HepG2 (cell line): Measurements from ENCODE around the gene EMILIN1. TPM values are rescaled to one million over a fixed set of nuclear protein-coding genes. Genes with fewer than 3 reads are reported as not detected.

Experiments used
- CENPBD1 ChIP-seq: sonication (generic); formaldehyde crosslinking; IDR thresholded peaks from 2 replicates; pipeline ENCODE4 v1.8.0; 2022; ENCODE audit warnings: missing genetic modification reagents, low read depth, mild to moderate bottlenecking, borderline replicate concordance
- CHCHD3 ChIP-seq: sonication (generic); formaldehyde crosslinking; IDR thresholded peaks from 2 replicates; pipeline ENCODE4 v1.8.0; 2022; ENCODE audit warnings: mild to moderate bottlenecking, missing genetic modification reagents, moderate library complexity
- DRAP1 ChIP-seq: IDR thresholded peaks from 2 replicates; pipeline ENCODE4 v1.6.1; 2016; ENCODE audit warnings: missing genetic modification reagents, missing compliant biosample characterization
- GMEB1 ChIP-seq: sonication (generic); formaldehyde crosslinking; IDR thresholded peaks from 2 replicates; pipeline ENCODE4 v1.5.1; 2020; ENCODE audit warnings: missing genetic modification reagents, mild to moderate bottlenecking, borderline replicate concordance
- MBNL3 ChIP-seq: fragments of 250-450 bp; sonication (Bioruptor Pico); conservative IDR thresholded peaks from 2 replicates; pipeline ENCODE4 v1.8.0; 2022; ENCODE audit warnings: mild to moderate bottlenecking, inconsistent platforms
- MXD3 ChIP-seq: IDR thresholded peaks from 2 replicates; pipeline ENCODE4 v1.6.1; 2016; ENCODE audit warnings: mild to moderate bottlenecking, missing biosample characterization, missing genetic modification reagents
- PRDM10 ChIP-seq: sonication (generic); formaldehyde crosslinking; IDR thresholded peaks from 2 replicates; pipeline ENCODE4 v1.4.0; 2020; ENCODE audit warnings: low read depth, missing genetic modification reagents
- SIX1 ChIP-seq: sonication (generic); formaldehyde crosslinking; IDR thresholded peaks from 2 replicates; pipeline ENCODE4 v1.4.0; 2020; ENCODE audit warnings: missing genetic modification reagents, borderline replicate concordance
- SMC3 ChIP-seq: IDR thresholded peaks from 2 replicates; pipeline ENCODE4 v1.6.1; 2011; ENCODE audit warnings: low read length, improper control_type of control experiment
- TGIF2 ChIP-seq: IDR thresholded peaks from 2 replicates; pipeline ENCODE4 v1.6.1; 2016; ENCODE audit warnings: control low read depth, missing compliant biosample characterization
- TOE1 ChIP-seq: sonication (generic); formaldehyde crosslinking; IDR thresholded peaks from 2 replicates; pipeline ENCODE4 v1.4.0; 2020; ENCODE audit warnings: mild to moderate bottlenecking, missing genetic modification reagents
- ZC3H13 ChIP-seq: sonication (generic); formaldehyde crosslinking; IDR thresholded peaks from 2 replicates; pipeline ENCODE4 v1.8.1; 2023; ENCODE audit warnings: mild to moderate bottlenecking, missing genetic modification reagents, moderate library complexity
- ZFP1 ChIP-seq: IDR thresholded peaks from 2 replicates; pipeline ENCODE4 v1.6.1; 2016
- ZKSCAN5 ChIP-seq: sonication (generic); formaldehyde crosslinking; IDR thresholded peaks from 2 replicates; pipeline ENCODE4 v1.5.1; 2020; ENCODE audit warnings: mild to moderate bottlenecking, missing genetic modification reagents
- ZKSCAN8 ChIP-seq: IDR thresholded peaks from 2 replicates; pipeline ENCODE4 v1.6.1; 2016; ENCODE audit warnings: borderline replicate concordance, missing genetic modification reagents, missing compliant biosample characterization
- ZNF256 ChIP-seq: sonication (generic); formaldehyde crosslinking; conservative IDR thresholded peaks from 2 replicates; pipeline ENCODE4 v1.4.0; 2020; ENCODE audit warnings: missing genetic modification reagents
- ZNF343 ChIP-seq: sonication (generic); formaldehyde crosslinking; IDR thresholded peaks from 2 replicates; pipeline ENCODE4 v1.4.0; 2020; ENCODE audit warnings: mild to moderate bottlenecking, missing genetic modification reagents
- ZNF543 ChIP-seq: sonication (generic); formaldehyde crosslinking; IDR thresholded peaks from 2 replicates; pipeline ENCODE4 v1.4.0; 2020; ENCODE audit warnings: mild to moderate bottlenecking, missing genetic modification reagents
- ZNF615 ChIP-seq: sonication (generic); formaldehyde crosslinking; IDR thresholded peaks from 2 replicates; pipeline ENCODE4 v1.5.0; 2020; ENCODE audit warnings: mild to moderate bottlenecking, missing genetic modification reagents, borderline replicate concordance
- ZNF670 ChIP-seq: sonication (generic); formaldehyde crosslinking; IDR thresholded peaks from 2 replicates; pipeline ENCODE4 v1.8.0; 2022; ENCODE audit warnings: mild to moderate bottlenecking, missing genetic modification reagents, borderline replicate concordance
- ZNF704 ChIP-seq: sonication (generic); formaldehyde crosslinking; IDR thresholded peaks from 2 replicates; pipeline ENCODE4 v1.8.1; 2023; ENCODE audit warnings: mild to moderate bottlenecking, inconsistent platforms, moderate library complexity, missing genetic modification reagents, borderline replicate concordance
- polyA plus RNA-seq, 8 experiments: library from polyadenylated mRNA; depleted of rRNA in 3 of 8; stranded (reverse) in 7 of 8; unstranded in 1 of 8; fragments of >200 nt; fragmentation: Illumina TruSeq in 4 of 8; extraction: Trizol in 4 of 8; gene quantifications; 2 replicates each; pipeline versions ENCODE4 v1.2.1 to v1.2.3, GENCODE V29; 2011 to 2016; ENCODE audit warnings: low read depth in 4 of 8, missing spikeins in 1 of 8, mixed read lengths in 1 of 8; ENCODE audit not compliant: insufficient read depth in 1 of 8
- total RNA-seq, 5 experiments: library from RNA; depleted of rRNA; stranded (reverse); fragments of >200 nt; fragmentation: Illumina TruSeq; extraction: Trizol; gene quantifications; 2 replicates each; pipeline ENCODE4 v1.2.3, GENCODE V29; 2016; ENCODE audit warnings: low read depth in 1 of 5

EMILIN1 gene
- total and polyA plus RNA-seq, 2 of the 13 experiments (the other 11 are each of a cell fraction or from before 2014, with no cell fraction given), result 8.1 to 9.7 TPM

- TF ChIP-seq PRDM10 (CRISPR knock-in tag), result peak; percentile 71; the same call in 1 of the 2 replicates
- TF ChIP-seq ZNF256, result peak; percentile 93
- no peak for TF ChIP-seq CHCHD3 (CRISPR knock-in tag)
- peak; percentile 69; the same call in 1 of the 2 replicates for TF ChIP-seq ZNF670 (CRISPR knock-in tag)
- TF ChIP-seq TGIF2 (CRISPR knock-in tag), result peak; percentile 95
- no peak for TF ChIP-seq MBNL3 (CRISPR knock-in tag)
- no peak for TF ChIP-seq ZNF343 (CRISPR knock-in tag)
- peak; percentile 10; the same call in 1 of the 2 replicates for TF ChIP-seq MXD3 (CRISPR knock-in tag)
- peak; percentile 88 for TF ChIP-seq ZC3H13 (CRISPR knock-in tag)
- TF ChIP-seq DRAP1 (CRISPR knock-in tag), result peak; percentile 94
- TF ChIP-seq SIX1 (CRISPR knock-in tag), result peak; percentile 54; the same call in 1 of the 2 replicates
- TF ChIP-seq GMEB1 (CRISPR knock-in tag), result peak; percentile 77
- no peak; the same call in 1 of the 2 replicates for TF ChIP-seq ZNF704 (CRISPR knock-in tag)
- TF ChIP-seq ZKSCAN5 (CRISPR knock-in tag), result no peak
- no peak for TF ChIP-seq TOE1
- TF ChIP-seq SMC3, result peak; percentile 41; the same call in 1 of the 2 replicates
- TF ChIP-seq ZKSCAN8 (CRISPR knock-in tag), result peak; percentile 92
- TF ChIP-seq ZNF615, result 0 out of 2 replicates have a peak, but pooled peaks have one; percentile 51
- TF ChIP-seq CENPBD1 (CRISPR knock-in tag), result no peak; the same call in 1 of the 2 replicates
- peak; percentile 53; the same call in 1 of the 2 replicates for TF ChIP-seq ZNF543 (CRISPR knock-in tag)
- peak; percentile 92; the same call in 1 of the 2 replicates for TF ChIP-seq ZFP1 (CRISPR knock-in tag)
These were observed 17.6 kb downstream of the EMILIN1 start (continued) for GRCh38 chr2:27095745-27096651.
